Upper lobe of left lung (tissue), 4 donors: ENCODE results near the gene DLST.

ENCODE experiments used
- EP300 ChIP-seq, 4 donors: sonication (generic); formaldehyde crosslinking; IDR thresholded peaks; one replicate each; pipeline ENCODE4 v1.5.1; 2017; ENCODE audit warnings: antibody characterized with exemption in 4 of 4, control low read depth in 2 of 4
- POLR2A ChIP-seq, 4 donors: fragments of 450-650 bp; IDR thresholded peaks; one replicate each; pipeline ENCODE4 v1.5.1; 2016 to 2017; ENCODE audit warnings: antibody characterized with exemption in 4 of 4, mild to moderate bottlenecking in 2 of 4
- POLR2AphosphoS5 ChIP-seq, 2 donors: sonication (generic); formaldehyde crosslinking; IDR thresholded peaks; one replicate each; pipeline ENCODE4 v1.5.1; 2017; ENCODE audit warnings: antibody characterized with exemption in 2 of 2
- TF ChIP-seq, protein P1 (sequence below), 6 experiments: fragments of 450-650 bp in 4 of 6; fragments of 200-600 bp in 2 of 6; sonication (generic) in 2 of 6; IDR thresholded peaks; one replicate each; pipeline ENCODE4 v1.5.1; 2016 to 2019; ENCODE audit warnings: antibody characterized with exemption in 6 of 6

DNA sequence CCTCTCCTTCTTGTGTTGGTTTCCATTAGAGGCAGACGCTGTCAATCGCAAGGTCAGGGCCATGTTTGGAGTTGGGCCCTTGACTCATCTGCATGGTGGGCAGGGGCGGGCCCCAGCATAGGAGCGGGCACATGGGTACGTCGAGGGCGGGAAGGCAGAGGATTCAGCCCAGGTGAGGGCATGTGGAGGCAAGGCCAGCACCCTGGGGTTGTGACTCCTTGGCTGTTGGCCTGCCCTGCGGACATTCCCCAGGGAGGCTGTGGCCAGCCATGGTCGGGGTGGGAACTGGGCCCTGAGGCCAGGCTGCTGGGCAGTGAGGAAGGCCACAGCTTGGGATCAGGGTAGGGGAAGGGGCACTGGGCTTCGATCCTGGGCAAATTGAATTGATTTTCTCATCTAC lies 31.1 kb downstream of the DLST start:
- TF ChIP-seq, protein P1, sequence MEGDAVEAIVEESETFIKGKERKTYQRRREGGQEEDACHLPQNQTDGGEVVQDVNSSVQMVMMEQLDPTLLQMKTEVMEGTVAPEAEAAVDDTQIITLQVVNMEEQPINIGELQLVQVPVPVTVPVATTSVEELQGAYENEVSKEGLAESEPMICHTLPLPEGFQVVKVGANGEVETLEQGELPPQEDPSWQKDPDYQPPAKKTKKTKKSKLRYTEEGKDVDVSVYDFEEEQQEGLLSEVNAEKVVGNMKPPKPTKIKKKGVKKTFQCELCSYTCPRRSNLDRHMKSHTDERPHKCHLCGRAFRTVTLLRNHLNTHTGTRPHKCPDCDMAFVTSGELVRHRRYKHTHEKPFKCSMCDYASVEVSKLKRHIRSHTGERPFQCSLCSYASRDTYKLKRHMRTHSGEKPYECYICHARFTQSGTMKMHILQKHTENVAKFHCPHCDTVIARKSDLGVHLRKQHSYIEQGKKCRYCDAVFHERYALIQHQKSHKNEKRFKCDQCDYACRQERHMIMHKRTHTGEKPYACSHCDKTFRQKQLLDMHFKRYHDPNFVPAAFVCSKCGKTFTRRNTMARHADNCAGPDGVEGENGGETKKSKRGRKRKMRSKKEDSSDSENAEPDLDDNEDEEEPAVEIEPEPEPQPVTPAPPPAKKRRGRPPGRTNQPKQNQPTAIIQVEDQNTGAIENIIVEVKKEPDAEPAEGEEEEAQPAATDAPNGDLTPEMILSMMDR (IDR thresholded peaks at IDR 0.05) = no peak
- no peak for TF ChIP-seq POLR2AphosphoS5 (IDR thresholded peaks at IDR 0.05)
- TF ChIP-seq POLR2A (IDR thresholded peaks at IDR 0.05) = no peak
- no peak for TF ChIP-seq EP300 (IDR thresholded peaks at IDR 0.05)
